ENCODE measurements around the gene MX2.

DNA sequence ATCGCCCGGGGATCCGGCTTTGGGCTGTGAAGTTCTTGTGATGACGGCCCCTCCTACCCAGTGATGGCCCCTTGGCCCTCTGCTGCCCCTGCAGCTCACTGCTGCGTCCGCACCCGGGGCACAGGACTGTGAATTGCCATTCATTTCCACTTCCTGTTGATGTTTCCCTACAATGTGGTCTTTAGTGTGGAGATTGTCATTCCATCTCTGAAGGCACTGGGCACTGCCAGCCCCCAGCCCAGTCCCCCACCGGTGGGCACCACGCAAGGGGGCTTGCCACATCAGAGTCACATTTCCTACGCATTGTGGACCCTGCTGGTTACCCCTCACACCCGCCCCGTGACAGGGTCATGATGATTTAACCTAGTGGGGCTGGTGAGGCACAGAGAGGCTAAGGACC is 2.5 kb upstream of the MX2 start:
- TF ChIP-seq CTCF (conservative IDR thresholded peaks at IDR 0.05; ENCODE audit: low read length) (no peak), EZH2phosphoT487 (IDR thresholded peaks at IDR 0.05; ENCODE audit: borderline replicate concordance, low read depth, low read length) (no peak)
